Measurements from ENCODE around the gene PREX1.

PREX1 gene

DNA sequence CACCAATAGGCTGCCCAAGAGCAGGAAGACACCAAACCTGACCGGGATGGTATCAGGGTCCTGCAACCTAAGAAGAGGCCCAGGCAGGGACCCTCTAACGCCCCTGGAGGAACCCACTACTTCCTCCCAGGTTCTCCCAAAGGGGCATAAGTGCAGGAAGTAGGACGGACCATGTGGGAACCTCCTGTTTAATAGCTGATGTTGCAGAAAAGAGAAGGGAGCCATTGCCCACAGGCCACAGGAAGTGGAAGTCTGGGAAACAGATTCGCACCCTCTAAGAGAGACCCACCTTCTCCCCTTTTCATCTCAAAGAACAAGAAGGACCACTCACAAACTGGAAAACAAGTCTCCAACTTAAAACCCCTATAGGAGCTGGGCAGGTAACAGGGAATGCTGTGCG is 18.1 kb downstream of the PREX1 start:
- no peak for DNase-seq

GRCh38 chr20:48808382-48809034 is 19.3 kb downstream of the PREX1 start:
- no peak for DNase-seq

- DNase-seq: no peak
Measured at GRCh38 chr20:48807586-48808381, 20.0 kb downstream of the PREX1 start.

GRCh38 chr20:48807051-48807450 is 20.7 kb downstream of the PREX1 start:
- DNase-seq: no peak

- no peak for DNase-seq
Measured at GRCh38 chr20:48805716-48806115, 22.1 kb downstream of the PREX1 start.

DNA sequence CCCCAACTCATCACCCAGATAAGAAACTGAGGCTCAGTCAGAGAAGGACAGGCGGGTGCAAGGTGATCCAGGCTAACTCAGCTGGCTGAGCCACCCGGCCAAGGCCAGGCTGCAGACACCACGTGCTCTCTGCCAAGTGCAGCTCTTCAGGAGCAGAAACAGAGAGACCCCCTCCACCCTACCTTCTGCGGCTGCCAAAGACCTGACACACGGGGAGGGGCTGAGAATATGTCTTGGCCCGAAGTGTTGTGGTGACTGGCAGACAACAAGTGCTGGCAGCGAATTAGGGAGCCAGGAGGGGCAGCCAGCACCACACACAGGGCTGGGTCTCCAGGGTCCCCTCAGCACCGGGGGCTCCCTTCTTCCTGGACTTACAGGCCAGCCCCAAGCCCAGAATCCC is 22.5 kb downstream of the PREX1 start:
- no peak for DNase-seq

DNA sequence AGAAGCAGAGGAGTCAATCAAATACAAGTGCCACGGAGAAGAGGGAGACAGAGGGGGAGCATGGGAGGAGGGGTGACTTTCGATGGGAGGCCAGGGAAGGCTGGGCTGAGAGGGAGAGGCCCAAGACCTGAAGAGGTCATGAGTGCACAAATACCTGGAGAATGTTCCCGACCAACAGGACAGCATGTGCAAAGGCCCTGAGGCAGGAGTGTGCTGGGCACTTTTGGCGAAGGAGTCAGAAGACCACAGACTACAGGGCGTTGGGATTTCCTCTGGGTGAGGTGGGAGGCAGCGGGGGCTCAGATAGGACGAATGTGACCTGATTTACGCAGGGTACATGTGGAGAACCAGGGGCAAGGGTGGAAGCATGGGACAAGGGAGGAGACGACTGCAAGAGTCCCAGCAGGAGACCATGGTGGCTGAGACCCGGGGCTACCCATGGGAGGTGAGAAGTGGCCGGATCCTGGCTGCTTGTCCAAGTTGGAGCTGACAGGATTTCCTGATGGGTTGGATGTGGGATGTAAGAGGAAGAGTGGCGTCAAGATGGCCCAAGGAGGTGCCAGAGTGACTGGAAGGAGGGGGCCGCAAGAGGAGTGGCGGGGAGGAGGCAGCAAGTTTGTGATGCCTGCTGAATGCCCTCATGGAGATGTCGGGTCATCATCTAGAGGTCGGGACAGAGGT is 23.4 kb downstream of the PREX1 start:
- DNase-seq: no peak

GRCh38 chr20:48803176-48804053 is 24.4 kb downstream of the PREX1 start:
- no peak for DNase-seq

- DNase-seq: no peak
Measured at GRCh38 chr20:48802647-48803046, 25.2 kb downstream of the PREX1 start.

DNA sequence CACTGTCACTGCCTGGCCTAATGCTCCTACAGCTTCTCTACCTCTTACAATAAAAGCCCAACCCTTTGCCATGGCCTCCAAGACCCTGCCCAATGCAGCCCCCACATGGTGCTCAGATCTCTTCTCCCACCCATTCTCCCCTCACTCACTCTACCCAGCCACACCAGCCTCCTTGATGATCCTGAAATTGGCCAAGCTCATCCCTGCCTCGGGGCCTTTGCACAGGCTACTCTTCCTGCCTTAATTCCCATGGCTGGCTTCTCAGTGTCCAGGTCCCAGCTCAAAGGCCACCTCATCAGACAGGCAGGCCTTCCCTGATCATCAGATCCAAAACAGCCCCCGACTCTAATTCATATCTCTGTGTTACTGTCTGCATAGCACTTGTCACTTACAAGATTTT is 25.6 kb downstream of the PREX1 start:
- no peak for DNase-seq

DNA sequence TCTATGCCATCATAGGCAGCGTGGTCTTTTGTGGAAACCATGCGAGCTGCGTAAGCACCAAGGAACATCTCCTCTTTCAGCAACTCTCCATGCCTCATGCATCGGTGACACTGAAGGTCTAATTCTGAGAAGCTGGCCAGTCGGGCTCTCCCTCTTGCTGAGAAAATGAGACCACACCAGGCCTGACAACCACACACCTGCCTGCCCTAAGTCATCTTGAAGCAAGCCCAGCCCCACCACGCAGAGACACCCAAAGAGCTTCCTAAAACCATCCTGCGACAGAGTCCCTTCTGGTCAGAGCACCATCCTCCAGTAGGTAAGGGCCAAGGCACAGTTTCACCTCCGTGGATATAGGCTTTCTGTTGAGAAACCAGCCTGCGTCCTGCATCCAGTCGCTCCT is 26.6 kb downstream of the PREX1 start:
- DNase-seq: no peak

DNA sequence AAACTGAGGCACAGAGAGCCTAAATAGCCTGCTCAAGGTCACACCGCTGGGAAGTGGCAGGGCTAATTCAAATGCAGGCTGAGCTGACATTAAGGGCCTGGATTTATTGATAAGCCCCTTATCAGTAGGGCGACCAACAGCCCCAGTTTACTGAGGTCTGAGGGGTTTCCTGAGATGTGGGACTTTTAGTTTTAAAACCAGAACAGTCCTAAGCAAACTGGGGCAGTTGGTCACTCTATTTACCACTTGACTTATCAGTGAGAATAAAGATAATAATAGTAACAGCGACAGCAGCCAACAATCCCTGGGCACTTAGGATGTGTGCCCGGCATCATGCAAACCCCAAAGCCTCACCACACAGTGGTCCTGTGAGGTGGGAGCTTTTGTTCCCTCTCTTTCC is 27.6 kb downstream of the PREX1 start:
- DNase-seq: no peak

- no peak for DNase-seq
Measured at GRCh38 chr20:48799328-48800105, 28.3 kb downstream of the PREX1 start.

DNA sequence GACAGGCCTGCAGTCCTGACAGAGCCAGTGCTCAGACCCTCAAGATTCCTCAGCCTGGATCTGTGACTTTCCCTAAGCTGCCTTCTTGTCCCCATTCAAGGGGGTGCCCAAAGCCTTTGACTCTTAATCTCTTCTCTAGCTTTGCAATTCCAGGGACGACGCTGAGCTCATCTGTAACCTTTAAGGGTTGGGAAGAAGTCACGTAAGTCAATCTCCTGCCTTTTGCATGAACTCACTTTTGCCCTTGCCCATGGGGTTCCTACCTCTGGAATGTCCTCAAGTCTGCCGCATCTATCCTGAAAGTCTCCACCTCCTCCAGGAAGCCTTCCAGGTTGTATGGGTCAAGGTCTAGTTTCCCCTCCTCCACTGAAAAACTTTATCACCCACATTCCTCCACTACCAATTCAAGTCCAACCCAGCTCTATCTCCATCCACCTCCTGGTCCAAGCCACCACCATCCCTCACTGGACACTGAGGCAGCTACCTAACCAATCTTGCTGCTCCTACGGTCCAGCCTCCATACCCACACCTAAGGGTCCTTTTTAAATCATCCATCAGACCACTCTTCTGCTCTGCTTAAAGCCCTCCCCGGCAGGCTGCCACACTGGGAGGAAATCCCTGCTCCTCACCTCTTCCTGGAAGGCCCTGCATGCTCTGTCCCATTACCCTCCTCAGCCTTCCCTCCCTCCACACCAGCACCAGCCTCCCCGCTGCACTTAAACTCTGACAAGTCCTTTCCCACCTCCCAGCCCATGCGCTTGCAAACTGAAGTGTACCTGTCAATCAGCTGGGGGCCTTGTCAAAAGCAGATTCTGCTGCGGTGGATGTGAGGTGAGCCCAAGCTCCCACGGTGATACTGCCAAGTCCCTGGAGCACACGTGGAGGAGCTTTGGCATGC is 29.7 kb downstream of the PREX1 start:
- DNase-seq: no peak

- no peak for DNase-seq
Measured at GRCh38 chr20:48797275-48797825, 30.4 kb downstream of the PREX1 start.

GRCh38 chr20:48795732-48796131 is 32.1 kb downstream of the PREX1 start:
- DNase-seq: no peak

DNA sequence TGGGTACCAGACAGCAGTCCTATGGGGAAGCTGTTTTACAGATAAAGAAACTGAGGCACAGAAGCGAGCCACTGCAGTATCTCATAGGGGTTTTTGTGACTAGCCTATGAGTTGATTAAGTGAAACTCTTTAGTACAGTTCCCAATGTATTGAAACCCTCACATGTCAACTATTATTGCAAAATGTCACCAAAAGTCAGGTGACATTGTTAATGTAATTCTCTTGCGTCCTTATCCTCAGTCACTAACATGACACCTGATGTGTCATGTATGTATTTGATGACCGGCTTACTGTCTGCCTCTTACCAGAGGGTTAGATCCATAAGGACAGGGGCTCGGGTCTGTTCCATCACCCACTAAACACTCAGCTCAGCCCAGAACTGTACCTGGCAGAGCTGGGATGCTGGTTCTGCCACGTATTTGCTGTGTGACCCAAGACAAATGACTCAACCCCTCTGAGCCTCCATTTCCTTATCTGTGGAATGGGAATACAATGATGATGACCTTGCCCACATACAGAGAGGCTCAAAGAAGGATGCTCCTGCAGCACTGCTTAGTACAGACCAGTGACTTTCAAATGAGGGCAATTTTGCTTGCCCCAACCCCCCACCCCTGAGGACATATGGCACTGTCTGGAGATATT is 32.9 kb downstream of the PREX1 start:
- DNase-seq: no peak

DNA sequence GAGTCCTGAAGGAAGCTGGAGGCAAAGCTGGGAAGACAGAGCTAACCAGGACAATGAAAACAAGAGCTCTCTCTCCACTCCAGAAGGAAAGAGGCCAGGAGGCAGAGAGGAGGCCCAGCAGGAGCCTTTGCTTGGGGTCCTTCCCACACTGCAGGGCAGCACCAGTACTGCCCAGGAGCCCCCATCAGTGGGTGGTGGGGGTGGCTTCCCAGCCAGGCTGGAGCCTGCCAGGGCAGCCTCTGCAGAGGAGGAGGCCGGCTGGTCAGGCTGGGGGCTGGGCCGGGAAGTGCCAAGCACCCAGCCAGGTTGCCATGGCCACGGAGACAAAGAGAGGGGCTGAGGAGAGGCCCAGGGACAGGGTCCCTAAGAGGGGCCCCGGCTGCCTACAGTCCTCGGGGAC is 33.4 kb downstream of the PREX1 start:
- no peak for DNase-seq

DNA sequence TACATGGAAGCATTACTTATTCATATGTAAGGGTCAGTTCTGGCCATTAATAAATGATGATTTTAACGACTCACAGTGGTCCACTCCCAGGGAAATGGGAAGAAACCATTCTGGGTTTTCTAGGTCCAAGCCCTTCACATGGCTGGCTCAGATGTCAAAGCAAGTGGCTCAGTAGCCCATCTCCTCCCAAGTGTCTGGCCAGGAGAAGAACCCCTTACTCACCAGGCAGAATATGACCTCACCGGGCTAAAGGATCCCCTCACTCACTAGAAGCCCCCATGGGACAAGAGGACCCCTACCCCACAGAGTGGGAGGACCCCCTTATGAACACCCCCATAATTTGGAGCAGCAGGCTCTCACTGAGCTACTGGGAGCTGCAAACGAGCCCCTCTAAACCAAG is 34.0 kb downstream of the PREX1 start:
- no peak for DNase-seq

- DNase-seq: no peak
Measured at GRCh38 chr20:48791666-48792071, 36.1 kb downstream of the PREX1 start.
